Hair follicle dermal papilla cell (primary cell): ENCODE results near the gene PLPPR5. TPM values are rescaled to one million over a fixed set of nuclear protein-coding genes. Genes with fewer than 3 reads are reported as not detected.

Experiments used
- small RNA-seq: library from RNA; depleted of rRNA; stranded (forward); fragments of <200 nt; gene quantifications from one replicate; pipeline ENCODE3, GENCODE V24; 2012
- total RNA-seq: library from RNA; depleted of rRNA; stranded (reverse); fragments of >200 nt; gene quantifications from 2 replicates; pipeline ENCODE4 v1.2.3, GENCODE V29; 2012

The PLPPR5 gene, protein sequence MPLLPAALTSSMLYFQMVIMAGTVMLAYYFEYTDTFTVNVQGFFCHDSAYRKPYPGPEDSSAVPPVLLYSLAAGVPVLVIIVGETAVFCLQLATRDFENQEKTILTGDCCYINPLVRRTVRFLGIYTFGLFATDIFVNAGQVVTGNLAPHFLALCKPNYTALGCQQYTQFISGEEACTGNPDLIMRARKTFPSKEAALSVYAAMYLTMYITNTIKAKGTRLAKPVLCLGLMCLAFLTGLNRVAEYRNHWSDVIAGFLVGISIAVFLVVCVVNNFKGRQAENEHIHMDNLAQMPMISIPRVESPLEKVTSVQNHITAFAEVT
- total RNA-seq = 0.16 TPM in 1 of 2 replicates, not detected in the other

DNA sequence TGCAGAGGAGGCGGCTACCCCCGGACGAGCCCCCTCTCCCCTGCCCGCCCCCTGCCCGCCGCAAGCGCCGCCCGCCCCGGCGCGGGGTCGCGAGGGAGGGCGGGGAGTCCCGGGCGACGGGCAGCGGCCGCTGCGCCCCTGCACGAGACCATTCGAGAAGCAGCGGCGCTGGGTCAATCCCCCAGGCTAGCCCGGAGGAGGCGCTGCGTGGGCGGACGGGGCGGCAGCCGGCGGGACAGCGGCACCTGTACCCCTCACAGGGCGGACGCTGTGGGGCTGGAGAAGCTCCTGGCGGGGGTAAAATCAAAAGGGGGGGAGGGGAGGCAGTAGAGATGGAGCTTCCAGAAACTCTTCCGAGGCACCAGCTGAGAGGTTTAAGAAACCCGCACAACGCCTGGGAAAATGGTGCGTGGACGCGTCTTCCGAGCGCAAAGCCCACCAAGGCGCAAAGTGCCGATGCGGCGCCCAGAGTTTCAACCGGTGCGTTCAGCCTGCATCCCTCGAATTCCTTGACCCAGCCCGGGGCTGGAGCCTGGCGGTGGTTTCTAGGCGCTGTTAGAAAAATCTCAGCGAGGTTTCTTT is at the start of gene PLPPR5:
Gene PLPPR5 (minus strand): TSS at position 1 of the 582 bp plus-strand sequence. CDS start 190 bp downstream, outside the sequence.

Small RNA genes within 50 kb of the gene (small RNA-seq; reads per million reads assigned to genes)
- not detected for gene AL445433.1
